T-helper 1 cell treated with Interleukin-12 subunit alpha and Interleukin-12 subunit beta and Interleukin-4 antibody, amounts not matched to agents 30 ng/mL and 1 ng/mL, for 36 hours (primary cell): ENCODE results near the gene PIBF1. TPM values are rescaled to one million over a fixed set of nuclear protein-coding genes. Genes with fewer than 3 reads are reported as not detected.
"Not testable (repeated sequence)": the region's sequence is repeated elsewhere in the genome, so short reads cannot be mapped to it uniquely, and the experiment has no call there.

Source experiments
- intact Hi-C: fragments of 100-400 bp; cut with micrococcal nuclease; formaldehyde crosslinking; loops from one replicate; pipeline ENCODE4 v1.15.1; 2024
- total RNA-seq: library from RNA; stranded (reverse); gene quantifications from 2 replicates; pipeline ENCODE4 v1.2.3, GENCODE V29; 2022

The PIBF1 gene
- total RNA-seq, 1 donor from 2014 or later, result 22.1 TPM

DNA sequence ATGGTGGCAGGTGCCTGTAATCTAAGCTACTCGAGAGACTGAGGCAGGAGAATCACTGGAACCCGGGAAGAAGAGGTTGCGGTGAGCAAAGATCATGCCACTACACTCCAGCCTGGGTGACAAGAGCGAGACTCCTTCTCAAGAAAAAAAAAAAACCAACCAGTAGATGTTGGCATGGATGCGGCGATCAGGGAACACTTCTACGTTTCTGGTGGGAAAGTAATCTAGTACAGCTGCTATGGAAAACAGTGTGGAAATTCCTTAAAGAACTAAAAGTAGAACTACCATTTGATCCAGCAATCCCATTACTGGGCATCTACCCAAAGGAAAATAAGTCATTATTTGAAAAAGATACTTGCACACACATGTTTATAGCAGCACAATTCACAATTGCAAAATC, 119.6 kb downstream of the PIBF1 start:
- intact Hi-C loops, result not testable (repeated sequence)

GRCh38 chr13:72908416-72908815, 126.5 kb downstream of the PIBF1 start:
- intact Hi-C loops, result no loop called here

DNA sequence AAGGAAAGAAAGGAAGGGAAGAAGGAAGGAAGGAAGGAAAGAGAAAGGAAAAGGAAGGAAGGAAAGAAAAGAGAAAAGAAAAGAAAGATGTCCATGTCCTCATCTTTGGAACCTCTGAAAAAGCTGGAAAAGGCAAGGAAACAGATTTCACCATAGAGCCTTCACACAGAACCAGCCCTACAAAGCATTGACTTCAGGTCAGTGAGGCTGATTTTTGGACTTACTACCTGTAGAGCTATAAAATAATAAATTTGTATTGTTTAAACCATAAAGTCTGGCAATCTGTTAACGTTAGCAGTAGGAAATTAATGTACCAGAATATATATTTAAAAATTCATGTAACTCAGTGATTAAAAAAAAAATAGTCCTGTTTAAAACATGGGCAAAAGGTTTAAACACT, 130.0 kb downstream of the PIBF1 start:
- intact Hi-C loops, result no loop called here

DNA sequence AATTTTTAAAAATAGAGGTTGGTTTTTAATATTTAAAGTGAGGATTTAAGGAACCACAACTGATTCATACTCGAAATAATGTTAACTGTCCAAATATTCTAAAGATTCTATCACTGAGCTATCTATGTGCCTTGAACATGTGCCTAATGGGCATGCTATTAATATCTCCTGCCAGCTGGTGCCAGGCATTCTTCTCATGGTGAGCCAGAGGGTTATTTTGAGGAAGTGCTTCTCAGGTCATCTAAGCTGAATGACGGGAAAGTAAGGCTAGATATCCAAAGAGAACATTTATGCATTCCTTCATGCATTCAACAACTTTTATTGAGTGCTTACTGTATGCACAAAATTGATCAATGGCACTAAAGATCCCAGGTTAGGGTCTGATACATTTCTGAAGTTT, 138.2 kb downstream of the PIBF1 start:
- intact Hi-C loops, result no loop called here

DNA sequence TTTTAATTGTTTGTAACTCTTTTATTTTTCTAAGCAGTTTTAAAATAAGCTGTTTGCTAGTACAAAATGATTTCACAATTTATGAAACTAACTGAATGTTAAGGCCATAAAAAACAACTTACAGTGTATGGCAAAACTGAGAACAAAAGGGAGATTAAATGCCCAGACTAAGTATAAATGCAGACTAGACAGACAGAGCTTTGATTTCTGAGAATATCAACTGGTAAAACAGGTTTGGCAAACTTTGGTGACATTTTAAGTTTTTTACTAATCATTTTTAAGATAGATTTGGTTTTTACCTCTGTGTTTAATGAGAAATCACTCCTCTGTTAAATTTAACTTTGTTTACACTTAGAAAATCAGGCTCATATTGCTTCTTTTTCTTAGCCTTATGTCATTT, 149.4 kb downstream of the PIBF1 start:
- intact Hi-C loops, result no loop called here

GRCh38 chr13:72932250-72932649, 150.3 kb downstream of the PIBF1 start:
- intact Hi-C loops, result no loop called here

DNA sequence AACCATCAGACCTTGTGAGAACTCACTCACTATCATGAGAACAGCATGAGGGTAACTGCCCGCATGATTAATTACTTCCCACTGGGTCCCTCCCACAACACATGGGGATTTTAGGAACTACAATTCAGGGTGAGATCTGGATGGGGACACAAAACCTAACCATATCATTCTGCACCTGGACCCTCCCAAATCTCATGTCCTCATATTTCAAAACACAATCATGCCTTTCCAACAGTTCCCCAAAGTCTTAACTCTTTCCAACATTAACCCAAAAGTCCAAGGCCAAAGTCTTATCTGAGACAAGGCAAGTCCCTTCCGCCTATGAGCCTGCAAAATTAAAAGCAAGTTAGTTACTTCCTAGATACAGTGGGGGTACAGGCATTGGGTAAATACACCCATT, 164.3 kb downstream of the PIBF1 start:
- intact Hi-C loops, result not testable (repeated sequence)

DNA sequence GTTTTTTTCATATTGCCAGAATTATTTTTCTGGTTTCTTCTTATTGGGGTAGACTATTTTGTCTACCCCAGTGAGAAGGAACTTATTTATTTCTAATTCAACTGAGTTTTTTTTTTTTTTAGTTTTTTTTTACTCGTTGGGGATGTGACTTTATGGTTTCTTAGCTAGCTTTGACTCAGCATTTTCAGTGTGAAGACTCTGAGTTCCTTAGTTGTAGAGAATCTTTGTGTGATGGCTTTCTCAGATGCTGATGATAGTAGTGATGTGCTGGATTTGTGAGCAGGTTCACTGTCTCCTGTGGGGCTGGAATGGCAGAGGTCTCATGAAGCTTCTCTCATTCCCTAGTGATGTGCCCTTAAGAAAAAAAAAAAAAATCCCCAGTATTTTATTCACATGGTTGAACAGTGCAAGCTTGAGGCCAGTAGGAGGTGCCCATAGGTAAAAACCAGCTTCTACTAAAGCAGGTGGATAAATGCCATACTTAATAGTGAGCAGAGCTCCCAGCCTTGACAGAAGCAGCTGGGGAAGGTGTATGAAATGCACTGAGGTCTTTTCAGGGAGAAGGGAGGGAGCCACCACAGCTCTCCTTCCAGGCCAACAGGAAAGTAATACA, 170.7 kb downstream of the PIBF1 start:
- intact Hi-C loops, result no loop called here

DNA sequence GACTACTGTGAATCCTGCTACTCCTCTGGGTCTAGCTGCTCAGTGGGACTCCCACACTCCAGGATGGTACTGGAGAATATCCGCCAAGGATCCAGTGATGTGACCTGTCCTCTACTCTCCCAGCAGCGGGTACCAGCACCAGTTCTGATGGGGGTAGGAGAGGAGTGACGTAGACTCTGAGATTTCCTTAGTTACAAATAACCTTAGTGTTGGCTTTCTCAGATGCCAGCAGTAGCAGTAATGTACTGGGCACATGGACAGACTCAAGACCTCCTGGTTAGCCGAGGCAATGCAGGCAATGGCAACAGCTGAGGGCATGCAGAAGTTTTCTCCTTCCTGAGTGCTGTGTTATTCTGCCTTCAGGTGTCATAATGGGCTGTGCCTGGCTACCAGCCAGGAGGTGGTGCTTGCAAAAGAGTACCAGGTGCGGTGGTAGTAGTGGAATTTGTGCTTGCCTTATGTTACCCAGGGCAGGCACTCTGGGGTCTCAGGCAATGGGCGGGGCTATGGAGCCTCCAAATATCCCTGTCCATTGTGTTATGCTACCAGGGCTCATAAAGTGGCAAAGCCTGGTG, 171.5 kb downstream of the PIBF1 start:
- intact Hi-C loops, result no loop called here

GRCh38 chr13:72959643-72960042, 177.7 kb downstream of the PIBF1 start:
- intact Hi-C loops, result no loop called here

GRCh38 chr13:72960114-72960513, 178.2 kb downstream of the PIBF1 start:
- intact Hi-C loops, result no loop called here

DNA sequence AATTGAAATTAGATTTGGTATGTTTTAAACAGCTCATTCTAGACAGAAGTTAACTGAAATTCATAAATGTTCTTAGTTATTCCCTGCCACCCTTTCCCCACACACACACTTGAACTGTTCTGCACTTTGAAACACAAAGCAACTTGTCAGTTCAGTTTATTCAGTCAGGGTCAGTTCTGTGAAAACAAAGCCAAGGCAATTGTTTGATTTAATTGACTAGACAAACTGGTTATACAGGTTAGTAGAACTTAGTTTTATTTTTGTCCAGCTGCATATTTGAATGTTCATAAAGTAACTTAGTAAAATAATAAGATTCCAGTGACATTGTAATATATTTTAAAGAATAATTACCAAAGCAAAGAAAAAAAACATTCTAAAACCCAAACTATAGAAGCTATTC, 178.6 kb downstream of the PIBF1 start:
- intact Hi-C loops, result no loop called here

- intact Hi-C loops, result no loop called here
Measured at GRCh38 chr13:72963762-72964161, 181.8 kb downstream of the PIBF1 start.

DNA sequence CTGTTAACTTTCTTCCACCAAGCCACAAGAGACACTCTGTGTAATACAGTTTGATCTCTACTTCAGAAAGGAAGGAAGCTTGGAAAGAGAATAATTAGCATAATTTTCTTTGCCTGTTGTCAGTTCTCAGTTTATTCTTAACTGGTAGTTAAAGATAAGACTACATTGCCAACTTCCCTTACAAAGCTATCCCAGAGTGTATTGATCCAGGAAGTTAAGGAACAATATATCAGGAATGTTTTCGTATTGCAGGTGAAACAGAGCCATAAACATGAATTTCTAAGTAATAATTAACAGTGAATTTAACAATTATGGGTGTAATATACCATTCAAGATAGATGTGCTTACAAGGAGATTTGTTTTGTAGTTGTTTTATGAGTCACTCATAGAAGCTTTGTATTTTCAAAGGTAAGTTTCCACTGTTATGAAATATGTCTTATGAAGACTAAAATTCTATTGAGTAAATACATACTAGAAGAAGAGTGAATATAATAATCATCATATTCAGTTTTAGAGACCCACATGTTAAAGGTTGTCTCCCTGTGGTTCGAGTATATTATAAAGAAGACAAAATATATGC, 188.5 kb downstream of the PIBF1 start:
- intact Hi-C loops, result no loop called here

- intact Hi-C loops, result no loop called here
Measured at GRCh38 chr13:72970956-72971355, 189.0 kb downstream of the PIBF1 start.

DNA sequence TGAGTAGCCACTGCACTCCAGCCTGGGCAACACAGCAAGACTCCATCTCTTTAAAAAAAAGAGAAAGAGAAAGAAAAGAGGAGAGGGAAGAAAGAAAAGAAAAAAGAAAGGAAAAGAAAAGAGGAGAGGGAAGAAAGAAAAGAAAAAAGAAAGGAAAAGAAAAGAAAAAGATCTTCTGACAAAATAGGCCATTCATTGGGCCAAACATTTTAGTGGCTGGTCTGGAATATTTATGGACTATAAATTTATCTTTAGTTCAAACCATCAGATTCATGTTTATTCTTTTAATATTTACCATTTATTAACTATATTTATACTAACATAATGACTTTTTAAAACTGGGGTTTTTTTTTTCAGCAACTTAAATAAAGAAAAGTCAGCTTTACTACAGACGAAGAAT, 191.3 kb downstream of the PIBF1 start:
- intact Hi-C loops, result no loop called here

- intact Hi-C loops, result no loop called here
Measured at GRCh38 chr13:72983085-72983768, 201.3 kb downstream of the PIBF1 start.

GRCh38 chr13:72985610-72986009, 203.7 kb downstream of the PIBF1 start:
- intact Hi-C loops, result no loop called here

- intact Hi-C loops, result no loop called here
Measured at GRCh38 chr13:72986197-72986596, 204.3 kb downstream of the PIBF1 start.

GRCh38 chr13:72990953-72991352, 209.0 kb downstream of the PIBF1 start:
- intact Hi-C loops, result no loop called here

- intact Hi-C loops, result no loop called here
Measured at GRCh38 chr13:72998012-72998411, 216.1 kb downstream of the PIBF1 start.

DNA sequence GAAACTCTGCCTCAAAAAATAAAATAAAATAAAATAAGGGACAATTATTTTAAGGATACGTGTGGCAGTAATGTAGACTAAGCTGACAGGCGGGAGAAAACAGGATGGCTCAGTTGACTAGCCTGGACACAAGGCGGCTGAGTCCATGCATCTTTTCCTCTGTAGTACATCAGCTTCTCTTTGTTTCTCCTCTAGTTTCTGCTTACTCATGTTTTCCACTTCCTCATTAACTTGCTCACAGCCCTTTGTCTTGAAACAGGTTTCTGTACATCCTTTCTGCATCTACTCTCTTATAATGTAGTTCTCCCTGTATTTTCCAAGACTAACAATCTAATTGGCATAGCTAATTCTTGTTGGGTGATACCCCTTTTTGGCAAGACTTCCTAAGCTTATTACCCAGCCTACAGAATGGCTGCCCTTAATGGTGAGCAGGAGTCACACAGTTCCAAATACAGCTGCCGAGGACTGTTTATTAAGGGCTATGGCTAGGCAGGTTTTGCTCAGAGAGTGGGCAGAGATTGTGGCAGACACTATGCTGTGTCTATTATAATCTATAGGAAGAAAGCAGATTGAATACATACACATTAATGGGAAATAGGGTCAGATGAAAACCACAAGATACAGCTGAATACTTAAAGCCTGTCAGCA, 218.2 kb downstream of the PIBF1 start:
- intact Hi-C loops, result no loop called here
